Nephron progenitor cell (in vitro differentiated cells): Measurements from ENCODE around the gene SSBP3.

Experiments
- DNase-seq: peaks from one replicate; pipeline ENCODE4 v3.0.0; 2021
- H3K27ac Mint-ChIP-seq: 2 replicates; pipeline ENCODE4 v1.8.0; 2021; ENCODE audit warnings: mild to moderate bottlenecking, moderate library complexity, mixed read lengths
- H3K27me3 Mint-ChIP-seq: 2 replicates; pipeline ENCODE4 v1.8.0; 2021; ENCODE audit warnings: mild to moderate bottlenecking, low read depth, mixed read lengths; ENCODE audit not compliant: poor library complexity
- H3K36me3 Mint-ChIP-seq: 2 replicates; pipeline ENCODE4 v1.8.0; 2021; ENCODE audit warnings: low read depth, mixed read lengths
- H3K4me1 Mint-ChIP-seq: 2 replicates; pipeline ENCODE4 v1.8.0; 2021; ENCODE audit warnings: mixed read lengths
- H3K4me3 Mint-ChIP-seq: 2 replicates; pipeline ENCODE4 v1.8.0; 2021; ENCODE audit warnings: mild to moderate bottlenecking, moderate library complexity, mixed read lengths
- H3K9me3 Mint-ChIP-seq: 2 replicates; pipeline ENCODE4 v1.8.0; 2021; ENCODE audit warnings: mild to moderate bottlenecking, moderate library complexity, mixed read lengths
- CTCF ChIP-seq: fragments of 200-600 bp; sonication (generic); IDR thresholded peaks from 2 replicates; pipeline ENCODE4 v1.5.0; 2021; ENCODE audit warnings: antibody characterized with exemption

The SSBP3 gene

GRCh38 chr1:54255026-54255702, 151.0 kb downstream of the SSBP3 start:
- H3K36me3 Mint-ChIP-seq, result peaks cover 40% of the 10 kb centered on the region
- no peak for TF ChIP-seq CTCF
- no peaks in the 10 kb centered on the region for H3K9me3 Mint-ChIP-seq
- no peak overlapping the region for H3K4me3 Mint-ChIP-seq
- no peaks in the 10 kb centered on the region for H3K27me3 Mint-ChIP-seq
- no peak for DNase-seq
- H3K4me1 Mint-ChIP-seq, result peaks cover 62% of the 10 kb centered on the region
- peak overlapping the region; percentile 78 for H3K27ac Mint-ChIP-seq

GRCh38 chr1:54254055-54254454, 152.1 kb downstream of the SSBP3 start:
- Mint-ChIP-seq H3K4me3 (no peak overlapping the region), H3K9me3 (no peaks in the 10 kb centered on the region), H3K27ac (peak overlapping the region; percentile 65), H3K27me3 (no peaks in the 10 kb centered on the region), H3K4me1 (peaks cover 51% of the 10 kb centered on the region), H3K36me3 (peaks cover 43% of the 10 kb centered on the region)
- DNase-seq, result no peak
- TF ChIP-seq CTCF, result no peak

DNA sequence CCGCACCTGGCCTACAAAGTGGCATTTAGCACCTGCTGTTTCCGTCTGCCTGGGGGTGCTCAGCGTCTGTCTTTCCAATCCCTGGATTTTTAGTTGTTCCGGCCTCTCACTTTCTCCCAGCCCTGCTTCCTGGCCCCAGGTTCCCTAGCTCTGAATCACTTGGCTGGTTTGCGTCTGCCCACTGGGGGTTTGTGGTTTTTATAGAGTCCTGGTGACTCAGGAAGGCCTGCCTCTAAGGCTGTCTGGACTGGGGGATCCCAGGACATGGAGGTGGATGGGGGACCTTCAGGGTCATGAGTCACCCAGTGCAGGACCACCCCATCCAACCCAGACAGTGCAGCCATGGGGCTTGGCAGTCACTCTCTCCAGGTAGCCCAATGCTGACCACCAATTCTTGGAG, 152.7 kb downstream of the SSBP3 start:
- Mint-ChIP-seq H3K4me3 (no peak overlapping the region), H3K27me3 (no peaks in the 10 kb centered on the region), H3K27ac (peak overlapping the region; percentile 14), H3K9me3 (no peaks in the 10 kb centered on the region), H3K36me3 (peaks cover 41% of the 10 kb centered on the region), H3K4me1 (peaks cover 45% of the 10 kb centered on the region)
- TF ChIP-seq CTCF, result no peak
- DNase-seq, result no peak

DNA sequence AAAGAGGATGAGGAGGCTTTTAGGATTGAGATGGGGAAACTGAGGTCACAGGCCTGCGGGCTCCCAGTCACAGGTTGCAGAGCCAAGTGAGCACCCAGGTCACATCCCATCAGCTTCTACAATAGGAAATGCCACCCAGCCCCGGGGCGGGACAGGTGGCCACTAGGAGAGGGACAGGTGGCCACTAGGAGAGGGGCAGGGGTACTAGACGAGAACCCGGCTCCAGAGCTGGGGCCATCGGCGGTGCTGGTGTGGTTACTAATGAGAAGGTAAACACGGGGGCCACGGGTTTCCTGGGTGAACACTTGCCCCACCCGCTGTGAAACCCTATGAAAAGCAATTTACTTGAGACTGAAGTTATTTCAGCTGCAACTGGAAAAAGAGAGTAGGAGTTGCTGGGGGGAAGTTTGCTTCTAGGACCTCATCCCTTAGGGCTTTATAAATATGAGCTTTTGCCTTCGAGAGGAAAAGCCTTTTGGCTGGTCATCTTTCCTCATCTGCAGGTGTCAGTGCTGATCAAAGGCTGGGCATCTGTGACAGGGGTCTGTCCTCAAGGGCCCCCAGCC, 153.7 kb downstream of the SSBP3 start:
- H3K4me1 Mint-ChIP-seq, result peaks cover 35% of the 10 kb centered on the region
- peak overlapping the region; percentile 55 for H3K27ac Mint-ChIP-seq
- no peaks in the 10 kb centered on the region for H3K27me3 Mint-ChIP-seq
- peaks cover 31% of the 10 kb centered on the region for H3K36me3 Mint-ChIP-seq
- no peak overlapping the region for H3K4me3 Mint-ChIP-seq
- DNase-seq, result no peak
- no peaks in the 10 kb centered on the region for H3K9me3 Mint-ChIP-seq
- TF ChIP-seq CTCF, result no peak

- no peaks in the 10 kb centered on the region for H3K9me3 Mint-ChIP-seq
- no peak for TF ChIP-seq CTCF
- peaks cover 20% of the 10 kb centered on the region for H3K36me3 Mint-ChIP-seq
- no peak for DNase-seq
- H3K4me3 Mint-ChIP-seq, result no peak overlapping the region
- no peak overlapping the region for H3K27ac Mint-ChIP-seq
- H3K4me1 Mint-ChIP-seq, result peaks cover 20% of the 10 kb centered on the region
- no peaks in the 10 kb centered on the region for H3K27me3 Mint-ChIP-seq
Measured at GRCh38 chr1:54250670-54251069, 155.5 kb downstream of the SSBP3 start.

DNA sequence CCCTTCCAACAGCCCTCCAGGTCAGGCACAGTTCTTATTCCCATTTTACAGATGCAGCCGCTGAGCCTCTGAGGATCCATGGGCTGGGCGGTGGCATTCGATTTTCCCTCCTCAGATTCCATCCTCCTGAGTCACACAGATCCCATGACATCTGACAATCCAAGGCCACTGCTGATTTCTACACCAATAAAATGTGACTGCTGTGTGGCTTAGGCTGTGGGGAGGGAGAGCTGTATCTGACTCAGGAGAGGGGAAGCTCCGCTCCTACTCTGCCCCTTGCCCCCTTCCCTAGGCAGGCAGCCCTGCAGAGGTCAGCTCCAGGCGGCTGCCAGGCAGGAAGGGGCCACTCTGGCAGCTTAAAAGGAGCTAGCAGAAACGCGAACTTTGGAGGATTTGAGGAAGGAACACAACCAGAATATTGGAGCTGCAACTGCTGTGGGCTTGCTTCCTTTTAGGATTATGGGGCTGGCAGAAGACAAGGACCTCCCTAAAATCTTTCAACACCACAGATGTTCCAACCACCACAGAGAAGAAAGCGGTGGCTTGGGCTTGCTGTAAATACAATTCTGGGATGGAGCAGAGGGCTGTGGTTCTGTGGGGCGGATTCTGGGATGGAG, 156.3 kb downstream of the SSBP3 start:
- peaks cover 23% of the 10 kb centered on the region for H3K4me1 Mint-ChIP-seq
- no peak for TF ChIP-seq CTCF
- H3K9me3 Mint-ChIP-seq, result no peaks in the 10 kb centered on the region
- peak overlapping the region; percentile 74 for H3K27ac Mint-ChIP-seq
- no peak overlapping the region for H3K4me3 Mint-ChIP-seq
- no peak for DNase-seq
- H3K27me3 Mint-ChIP-seq, result no peaks in the 10 kb centered on the region
- H3K36me3 Mint-ChIP-seq, result peaks cover 21% of the 10 kb centered on the region
